Measurements from ENCODE around the gene CST7. TPM values are rescaled to one million over a fixed set of nuclear protein-coding genes. Genes with fewer than 3 reads are reported as not detected.
"Not testable (repeated sequence)": the region's sequence is repeated elsewhere in the genome, so short reads cannot be mapped to it uniquely, and the experiment has no call there.

The CST7 gene
- total RNA-seq, 1 donor from 2014 or later, result not detected

DNA sequence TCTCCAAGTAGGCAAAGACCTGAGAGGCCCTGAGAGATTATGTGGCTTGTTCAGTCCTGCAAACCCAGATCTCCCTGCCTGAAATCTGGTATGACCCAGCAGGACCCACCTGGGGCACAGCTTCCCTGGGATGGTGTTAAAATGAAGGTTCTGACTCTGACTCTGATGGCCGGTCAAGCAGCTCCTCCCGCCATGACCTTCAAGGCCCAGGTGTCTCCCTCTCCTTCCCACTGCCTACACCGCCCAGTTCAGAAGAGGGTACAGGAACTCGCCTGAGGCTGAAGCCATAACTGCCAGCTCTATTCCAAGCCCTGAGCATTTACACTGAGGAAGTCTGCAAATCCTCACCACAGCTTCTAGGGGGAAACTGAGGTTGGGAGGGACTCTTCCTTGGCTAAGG lies 5.9 kb upstream of the CST7 start:
- Histone ChIP-seq H3K36me3 (no peaks in the 10 kb centered on the region), H3K4me3 (no peak overlapping the region), H3K27ac (no peak overlapping the region), H3K4me1 (no peaks in the 10 kb centered on the region), H3K9me3 (peaks cover 0 to 8% of the 10 kb centered on the region in 2 donors), H3K27me3 (no peaks in the 10 kb centered on the region)
- DNase-seq (ENCODE audit: low spot score in 2 of 2), result no peak
- TF ChIP-seq, protein P1, sequence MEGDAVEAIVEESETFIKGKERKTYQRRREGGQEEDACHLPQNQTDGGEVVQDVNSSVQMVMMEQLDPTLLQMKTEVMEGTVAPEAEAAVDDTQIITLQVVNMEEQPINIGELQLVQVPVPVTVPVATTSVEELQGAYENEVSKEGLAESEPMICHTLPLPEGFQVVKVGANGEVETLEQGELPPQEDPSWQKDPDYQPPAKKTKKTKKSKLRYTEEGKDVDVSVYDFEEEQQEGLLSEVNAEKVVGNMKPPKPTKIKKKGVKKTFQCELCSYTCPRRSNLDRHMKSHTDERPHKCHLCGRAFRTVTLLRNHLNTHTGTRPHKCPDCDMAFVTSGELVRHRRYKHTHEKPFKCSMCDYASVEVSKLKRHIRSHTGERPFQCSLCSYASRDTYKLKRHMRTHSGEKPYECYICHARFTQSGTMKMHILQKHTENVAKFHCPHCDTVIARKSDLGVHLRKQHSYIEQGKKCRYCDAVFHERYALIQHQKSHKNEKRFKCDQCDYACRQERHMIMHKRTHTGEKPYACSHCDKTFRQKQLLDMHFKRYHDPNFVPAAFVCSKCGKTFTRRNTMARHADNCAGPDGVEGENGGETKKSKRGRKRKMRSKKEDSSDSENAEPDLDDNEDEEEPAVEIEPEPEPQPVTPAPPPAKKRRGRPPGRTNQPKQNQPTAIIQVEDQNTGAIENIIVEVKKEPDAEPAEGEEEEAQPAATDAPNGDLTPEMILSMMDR (IDR thresholded peaks at IDR 0.05), result no peak
- intact Hi-C loops (cut with DNase I), result no loop called here

DNA sequence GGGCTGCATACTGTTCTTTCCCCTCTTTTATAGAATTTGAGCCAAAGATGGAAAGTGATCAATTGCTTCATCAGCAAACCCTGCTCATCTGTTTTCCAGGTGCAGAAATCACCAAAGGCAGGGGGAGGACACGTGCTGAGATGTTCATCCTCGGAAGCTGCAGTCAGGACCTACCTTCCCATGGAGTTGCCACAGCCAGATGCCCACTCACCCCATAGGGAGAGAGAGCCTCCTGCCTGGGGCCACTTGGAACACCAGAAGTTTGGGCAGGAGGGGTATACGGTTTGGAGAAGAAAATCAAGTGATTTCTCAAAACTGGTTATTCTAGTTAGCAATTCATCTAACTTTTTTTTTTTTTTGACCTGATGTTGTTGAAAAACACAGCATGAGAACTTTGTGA lies 5.3 kb upstream of the CST7 start:
- DNase-seq (ENCODE audit: low spot score in 2 of 2), result no peak
- intact Hi-C loops (cut with DNase I), result no loop called here
- Histone ChIP-seq H3K4me1 (no peaks in the 10 kb centered on the region), H3K9me3 (peaks cover 0 to 8% of the 10 kb centered on the region in 2 donors), H3K27me3 (no peaks in the 10 kb centered on the region), H3K4me3 (no peak overlapping the region), H3K36me3 (no peaks in the 10 kb centered on the region), H3K27ac (no peak overlapping the region)
- TF ChIP-seq, protein P1 (IDR thresholded peaks at IDR 0.05), result no peak

DNA sequence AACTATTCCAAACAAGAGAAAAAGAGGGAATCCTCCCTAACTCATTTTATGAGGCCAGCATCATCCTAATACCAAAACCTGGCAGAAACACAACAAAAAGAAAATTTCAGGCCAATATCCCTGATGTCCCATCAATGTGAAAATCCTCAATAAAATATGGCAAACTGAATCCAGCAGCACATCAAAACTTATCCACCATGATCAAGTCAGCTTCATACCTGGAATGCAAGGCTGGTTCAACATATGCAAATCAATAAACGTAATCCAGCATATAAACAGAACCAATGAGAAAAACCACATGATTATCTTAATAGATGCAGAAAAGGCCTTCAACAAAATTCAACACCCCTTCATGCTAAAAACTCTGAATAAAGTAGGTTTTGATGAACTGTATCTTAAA lies 2.7 kb upstream of the CST7 start:
- DNase-seq (ENCODE audit: low spot score in 2 of 2); H3K9me3 ChIP-seq; H3K4me3 ChIP-seq; H3K27ac ChIP-seq; H3K27me3 ChIP-seq; H3K36me3 ChIP-seq; intact Hi-C loops (cut with DNase I); H3K4me1 ChIP-seq: not testable (repeated sequence)

DNA sequence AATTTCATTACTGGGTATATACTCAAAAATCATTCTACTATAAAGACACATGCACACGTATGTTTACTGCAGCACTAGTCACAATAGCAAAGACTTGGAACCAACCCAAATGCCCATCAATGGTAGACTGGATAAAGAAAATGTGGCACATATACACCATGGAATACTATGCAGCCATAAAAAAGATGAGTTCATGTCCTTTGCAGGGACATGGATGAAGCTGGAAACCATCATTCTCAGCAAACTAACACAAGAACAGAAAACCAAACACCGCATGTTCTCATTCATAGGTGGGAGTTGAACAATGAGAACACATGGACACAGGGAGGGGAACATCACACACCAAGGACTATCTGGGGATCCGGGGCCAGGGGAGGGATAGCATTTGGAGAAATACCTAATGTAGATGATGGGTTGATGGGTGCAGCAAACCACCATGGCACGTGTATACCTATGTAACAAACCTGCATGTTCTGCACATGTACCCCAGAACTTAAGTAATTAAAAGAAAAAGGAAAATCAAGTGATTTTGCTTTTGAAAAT lies 602 bp upstream of the CST7 start:
- H3K36me3 ChIP-seq; H3K9me3 ChIP-seq; H3K4me3 ChIP-seq; H3K4me1 ChIP-seq; intact Hi-C loops (cut with DNase I); H3K27me3 ChIP-seq; H3K27ac ChIP-seq: not testable (repeated sequence)
- peak in 1 of 2 donors; percentile 50 for DNase-seq (ENCODE audit: low spot score in 2 of 2)

DNA sequence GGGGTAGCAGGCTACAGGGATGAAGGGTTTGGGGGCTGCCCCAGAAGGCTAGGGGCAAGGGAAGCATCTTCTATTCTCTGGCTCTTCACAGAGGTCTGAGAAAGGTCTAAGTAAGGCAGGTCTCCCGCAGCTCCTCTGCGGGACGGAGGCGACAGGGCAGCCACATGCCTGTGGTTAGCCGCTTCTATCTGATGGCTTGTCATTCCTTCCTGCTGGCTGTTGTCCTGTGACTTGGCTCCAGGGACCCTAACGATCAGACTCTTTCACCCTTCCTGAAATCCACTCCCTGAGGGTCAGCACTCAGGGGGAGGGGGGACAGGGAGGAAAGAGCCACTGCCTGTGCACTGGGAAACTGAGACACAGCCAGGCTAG lies 673 bp downstream of the CST7 start:
- no peaks in the 10 kb centered on the region for H3K27me3 ChIP-seq
- peak overlapping the region in 1 of 2 donors; percentile 6 for H3K4me3 ChIP-seq
- peaks cover 0 to 5% of the 10 kb centered on the region in 2 donors for H3K9me3 ChIP-seq
- peak overlapping the region in 1 of 2 donors; percentile 7 for H3K27ac ChIP-seq
- no peaks in the 10 kb centered on the region for H3K36me3 ChIP-seq
- H3K4me1 ChIP-seq, result no peaks in the 10 kb centered on the region
- TF ChIP-seq, protein P1 (IDR thresholded peaks at IDR 0.05), result no peak
- DNase-seq (ENCODE audit: low spot score in 2 of 2), result no peak
- intact Hi-C loops (cut with DNase I), result no loop called here

DNA sequence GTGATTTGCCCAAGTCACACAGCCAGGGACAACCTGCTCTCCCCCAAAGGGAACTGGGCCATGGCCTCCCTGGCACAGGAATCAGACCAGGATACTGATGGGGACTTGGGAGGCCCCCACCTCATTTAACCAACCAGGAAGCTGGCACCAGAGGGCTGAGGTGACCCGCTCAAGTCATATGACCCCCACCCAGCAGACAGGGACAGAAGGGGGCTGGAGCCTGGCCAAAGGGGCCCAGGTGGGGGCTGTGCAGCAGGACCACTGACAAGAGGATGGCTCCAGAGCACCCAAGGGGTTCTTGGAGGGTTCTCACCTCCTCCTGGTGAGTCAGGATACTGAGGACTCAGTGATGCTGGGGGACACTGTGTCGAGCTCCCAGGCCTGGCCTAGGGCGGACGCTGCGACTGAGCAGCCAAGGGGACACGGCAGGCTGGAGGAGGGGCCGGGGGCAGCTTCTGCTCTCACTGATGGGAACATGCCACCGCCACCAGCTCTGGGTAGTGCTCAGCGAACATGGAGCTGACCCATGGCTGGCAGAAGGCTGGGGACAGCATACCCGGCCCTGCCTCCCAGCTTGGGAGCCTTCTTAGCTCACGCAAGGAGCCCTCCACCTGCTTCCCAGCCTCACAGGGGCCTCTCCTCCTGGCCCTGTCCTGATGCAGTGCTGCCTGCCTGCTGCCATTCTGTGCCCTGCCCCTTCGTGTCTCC lies 1.2 kb downstream of the CST7 start:
- no peak overlapping the region for H3K4me3 ChIP-seq
- H3K27ac ChIP-seq, result no peak overlapping the region
- peaks cover 0 to 5% of the 10 kb centered on the region in 2 donors for H3K9me3 ChIP-seq
- TF ChIP-seq, protein P1 (IDR thresholded peaks at IDR 0.05), result no peak
- no peaks in the 10 kb centered on the region for H3K27me3 ChIP-seq
- DNase-seq (ENCODE audit: low spot score in 2 of 2), result peak in 1 of 2 donors; percentile 58
- H3K36me3 ChIP-seq, result no peaks in the 10 kb centered on the region
- intact Hi-C loops (cut with DNase I), result no loop called here
- no peaks in the 10 kb centered on the region for H3K4me1 ChIP-seq
